Uterus (tissue), 2 donors: Measurements from ENCODE around the gene STAG1.

Experiments used
- CTCF ChIP-seq, 4 experiments: fragments of 200-600 bp in 2 of 4; fragments of 450-650 bp in 2 of 4; sonication (generic) in 2 of 4; IDR thresholded peaks; one replicate each; pipeline ENCODE4 v1.5.1; 2016 to 2019; ENCODE audit warnings: antibody characterized with exemption in 4 of 4, mild to moderate bottlenecking in 2 of 4, moderate library complexity in 1 of 4
- POLR2A ChIP-seq, 2 donors: fragments of 450-650 bp; IDR thresholded peaks; one replicate each; pipeline ENCODE4 v1.6.1; 2016; ENCODE audit warnings: antibody characterized with exemption in 2 of 2, mild to moderate bottlenecking in 1 of 2, moderate library complexity in 1 of 2

- TF ChIP-seq CTCF (IDR thresholded peaks at IDR 0.05) (no peak), POLR2A (IDR thresholded peaks at IDR 0.05) (no peak)
Observed at GRCh38 chr3:136412307-136412706, 339.9 kb downstream of the STAG1 start.
